H1 (cell line): ENCODE measurements around the gene SURF2. TPM values are rescaled to one million over a fixed set of nuclear protein-coding genes. Genes with fewer than 3 reads are reported as not detected.

Source experiments
- CHD1 ChIP-seq: IDR thresholded peaks from 2 replicates; pipeline ENCODE4 v1.6.1; 2012; ENCODE audit warnings: low read depth, low read length, improper control_type of control experiment
- MAFK ChIP-seq: IDR thresholded peaks from 2 replicates; pipeline ENCODE4 v1.6.1; 2012; ENCODE audit warnings: low read depth, mild to moderate bottlenecking, improper control_type of control experiment, low read length
- SIRT6 ChIP-seq: IDR thresholded peaks from one replicate; pipeline ENCODE4 v1.7.1; 2012; ENCODE audit warnings: low read length, inconsistent platforms
- polyA plus RNA-seq, 7 experiments: library from polyadenylated mRNA; depleted of rRNA in 3 of 7; stranded (reverse) in 5 of 7; unstranded in 2 of 7; fragments of >200 nt in 5 of 7; fragments of 200-250 nt in 2 of 7; gene quantifications; 1 replicate in 5 of 7; 2 replicates in 1 of 7; 4 replicates in 1 of 7; pipeline versions ENCODE4 v1.2.1 to v1.2.3, GENCODE V29; 2011 to 2013; ENCODE audit warnings: missing spikeins in 2 of 7, mixed read lengths in 2 of 7
- total RNA-seq: library from RNA; stranded (reverse); fragmentation: NEBNext Ultra II Directional; extraction: Animal tissue kit (Norgen Biotek cat#: 25700); gene quantifications from 2 replicates; pipeline ENCODE4 v1.2.1, GENCODE V29; 2021

Gene SURF2
- total and polyA plus RNA-seq, 2 of the 8 experiments (the other 6 are each of a cell fraction or from before 2014, with no cell fraction given): 36.6 to 37.7 TPM

- no peak for TF ChIP-seq MAFK
- no peak for TF ChIP-seq CHD1
- no peak for TF ChIP-seq SIRT6
These were observed 5.2 kb downstream of the SURF2 start (continued) for GRCh38 chr9:133361507-133362092.
